Activated T-cell treated with anti-CD3 and anti-CD28 coated beads for 4 hours (primary cell): ENCODE results near the gene HDGFL2.
"Not testable (repeated sequence)": the region's sequence is repeated elsewhere in the genome, so short reads cannot be mapped to it uniquely, and the experiment has no call there.

Experiments used
- DNase-seq: peaks from one replicate; pipeline ENCODE4 v3.0.0-alpha.2; 2020

Gene HDGFL2

DNA sequence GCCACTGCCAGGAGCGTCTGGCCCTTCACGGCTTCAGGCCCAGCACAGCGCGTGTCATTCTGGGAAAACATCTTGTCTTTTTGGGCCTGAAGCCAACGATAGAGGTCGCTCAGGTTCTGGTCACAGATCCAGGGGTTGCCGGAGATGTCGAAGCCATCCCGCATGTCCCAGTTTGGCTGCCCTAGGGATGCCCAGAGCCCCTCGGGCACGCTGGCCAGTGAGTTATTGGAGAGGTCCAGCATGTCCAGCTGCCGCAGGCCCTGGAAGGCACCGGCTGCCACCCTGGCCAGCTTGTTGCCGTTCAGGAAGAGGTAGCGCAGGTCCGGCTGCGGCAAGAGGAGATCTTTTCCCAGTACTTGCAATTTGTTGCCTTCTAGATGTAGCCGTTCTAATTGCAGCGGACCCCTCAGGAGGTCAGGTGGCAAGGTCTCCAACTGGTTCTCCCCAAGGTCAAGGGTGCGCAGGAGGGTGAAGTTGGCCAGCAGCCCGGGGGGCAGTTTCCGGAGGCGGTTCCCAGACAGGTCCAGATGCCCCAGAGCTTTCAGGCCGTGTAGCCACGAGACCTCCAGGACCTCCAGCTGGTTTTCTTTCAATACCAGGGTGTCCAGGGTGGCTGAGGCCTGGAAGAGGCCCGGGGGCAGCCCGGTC is 66.0 kb downstream of the HDGFL2 start:
- no peak for DNase-seq

GRCh38 chr19:4538601-4538954 is 66.5 kb downstream of the HDGFL2 start:
- no peak for DNase-seq

DNA sequence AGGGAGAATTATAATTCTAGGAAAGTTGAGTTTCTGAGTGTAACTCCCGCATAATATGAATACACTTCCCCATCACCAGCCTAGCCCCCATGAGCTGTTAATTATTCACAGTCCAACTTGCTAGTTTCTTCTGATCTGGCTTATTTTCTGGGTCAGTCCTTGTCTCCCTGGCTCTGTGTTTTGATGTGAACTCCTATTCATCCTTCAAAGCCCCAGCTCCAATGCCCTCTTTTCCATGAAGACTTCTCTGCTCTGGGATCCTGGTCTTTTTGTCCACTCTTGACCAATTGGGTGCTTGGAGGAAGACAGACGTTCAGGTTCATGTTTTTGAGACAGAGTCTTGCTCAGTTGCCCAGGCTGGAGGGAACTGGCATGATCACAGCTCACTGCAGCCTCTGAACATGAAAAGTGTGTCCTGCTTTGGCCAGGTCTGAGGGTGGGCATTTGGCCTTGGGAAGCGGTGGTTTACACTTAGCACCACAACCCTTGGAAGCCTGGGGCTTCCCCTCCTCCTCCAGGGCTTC is 67.1 kb downstream of the HDGFL2 start:
- no peak for DNase-seq

- no peak for DNase-seq
These were observed 67.8 kb downstream of the HDGFL2 start, which contains the start of gene LRG1 for GRCh38 chr19:4539693-4540581. TSS of gene LRG1 (minus strand) at chr19:4540036. CDS start at chr19:4540013, 23 bp downstream.

DNA sequence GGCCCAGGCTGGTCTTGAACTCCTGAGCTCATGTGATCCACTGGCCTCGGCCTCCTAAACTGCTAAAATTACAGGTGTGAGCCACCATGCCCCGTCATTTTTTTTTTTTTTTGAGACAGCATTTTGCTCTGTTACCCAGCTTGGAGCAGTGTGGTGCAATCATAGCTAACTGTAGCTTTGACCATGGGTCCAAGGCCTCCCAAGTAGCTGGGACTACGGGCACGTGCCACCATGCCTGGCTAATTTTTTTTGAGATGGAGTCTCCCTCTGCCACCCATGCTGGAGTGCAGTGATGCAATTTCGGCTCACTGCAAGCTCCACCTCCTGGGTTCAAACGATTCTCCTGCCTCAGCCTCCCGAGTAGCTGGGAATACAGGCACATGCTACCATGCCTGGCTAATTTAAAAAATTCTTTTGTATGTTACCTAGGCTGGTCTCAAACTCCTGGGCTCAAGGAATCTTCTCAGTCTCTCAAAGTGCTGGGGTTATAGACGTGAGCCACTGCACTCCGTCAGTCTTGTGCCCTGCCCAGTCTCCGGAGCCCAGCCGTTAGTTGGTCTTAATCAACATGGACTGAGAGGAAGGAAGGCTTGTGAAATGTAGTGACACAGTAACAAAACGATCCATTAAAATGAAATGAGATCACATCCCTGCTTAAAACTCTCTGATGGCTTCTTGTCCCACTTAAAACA is 69.2 kb downstream of the HDGFL2 start:
- DNase-seq: no peak

DNA sequence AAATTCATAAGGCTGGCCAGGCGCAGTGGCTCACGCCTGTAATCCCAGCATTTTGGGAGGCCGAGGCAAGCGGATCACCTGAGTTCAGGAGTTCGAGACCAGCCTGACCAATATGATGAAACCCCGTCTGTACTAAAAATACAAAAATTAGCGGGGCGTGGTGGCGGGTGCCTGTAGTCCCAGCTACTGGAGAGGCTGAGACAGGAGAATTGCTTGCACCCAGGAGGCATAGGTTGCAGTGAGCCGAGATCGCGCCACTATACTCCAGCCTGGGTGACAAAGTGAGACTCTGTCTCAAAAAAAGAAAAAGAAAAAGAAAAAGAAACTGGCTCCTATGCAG is 69.7 kb downstream of the HDGFL2 start:
- DNase-seq: not testable (repeated sequence)

- DNase-seq: no peak
These were observed 71.1 kb downstream of the HDGFL2 start for GRCh38 chr19:4542896-4543841.

DNA sequence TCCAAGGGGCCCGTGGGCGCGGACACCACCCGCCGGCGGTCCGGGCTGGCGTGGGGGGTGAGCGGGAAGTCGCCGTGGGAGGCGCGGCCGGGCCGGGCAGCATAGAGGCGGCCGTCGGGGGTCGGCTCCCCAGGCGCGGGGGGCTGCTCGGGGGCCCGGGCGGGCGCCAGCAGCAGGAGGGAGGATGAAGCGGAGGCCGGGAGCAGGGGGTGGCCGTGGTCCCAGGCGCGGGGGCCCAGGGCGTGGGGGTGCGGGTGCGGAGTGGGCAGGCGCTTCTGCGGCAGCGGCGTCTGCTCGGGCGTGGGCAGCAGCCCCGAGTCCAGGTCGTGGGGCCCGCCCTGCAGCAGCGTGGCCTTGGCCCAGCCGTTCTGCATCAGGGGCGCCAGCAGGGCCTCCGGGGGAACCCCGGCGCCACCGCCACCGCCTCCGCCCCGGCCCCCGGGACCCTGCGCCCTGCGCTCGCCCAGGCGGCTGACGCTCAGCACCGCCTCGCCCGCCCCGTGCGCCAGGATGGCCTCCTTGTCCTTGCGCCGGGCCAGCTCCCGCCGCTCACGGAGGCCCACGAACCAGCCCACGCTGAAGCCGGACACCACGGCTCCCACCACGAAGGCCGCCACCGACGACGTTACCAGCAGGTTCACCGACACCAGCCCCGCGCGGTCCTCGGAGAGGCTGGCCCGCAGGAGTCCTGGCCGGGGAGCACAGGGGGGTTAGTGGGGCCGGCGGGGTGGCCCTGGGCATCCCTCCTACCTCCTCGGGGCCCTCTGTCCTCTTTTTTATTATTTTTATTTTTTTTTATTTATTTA is 71.9 kb downstream of the HDGFL2 start:
- DNase-seq: no peak

GRCh38 chr19:4547303-4548237 is 75.5 kb downstream of the HDGFL2 start:
- no peak for DNase-seq

DNA sequence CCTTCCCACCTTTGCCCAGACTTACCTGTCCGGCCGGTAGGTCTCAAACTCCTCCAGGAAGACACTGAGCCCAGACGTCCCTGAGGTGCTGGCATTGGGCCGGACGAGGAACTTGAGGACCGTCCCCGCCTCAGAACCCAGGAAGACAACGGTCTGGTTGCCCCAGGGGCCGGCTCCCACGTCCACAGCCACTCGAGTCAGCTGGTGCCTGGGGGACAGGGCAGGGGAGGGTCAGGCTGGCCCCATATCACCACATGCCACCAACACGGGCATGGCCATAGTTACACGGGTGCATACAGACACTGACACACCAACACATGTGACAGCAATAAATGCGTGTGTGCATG is 76.1 kb downstream of the HDGFL2 start:
- DNase-seq: no peak

DNA sequence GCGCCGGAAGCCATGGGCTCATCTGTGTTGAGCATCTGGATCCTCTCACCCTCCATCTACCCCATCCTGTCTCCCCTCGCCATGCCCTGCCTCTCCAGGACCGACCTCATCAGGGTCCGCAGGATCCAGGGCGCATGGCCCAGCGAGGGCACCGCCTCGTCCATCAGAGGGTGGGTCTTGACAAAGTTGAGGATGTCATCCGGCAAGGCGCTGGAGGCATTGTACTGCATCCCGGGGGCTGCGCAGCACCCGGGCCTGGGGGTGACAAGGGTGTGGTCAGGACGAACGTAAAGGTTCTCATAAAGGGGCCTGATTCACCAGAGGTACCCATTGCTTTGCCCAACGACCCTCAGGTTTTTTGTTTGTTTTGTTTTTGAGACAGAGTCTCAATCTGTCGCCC is 77.9 kb downstream of the HDGFL2 start:
- no peak for DNase-seq

- no peak for DNase-seq
These were observed 78.5 kb downstream of the HDGFL2 start for GRCh38 chr19:4550479-4551050.
